ENCODE measurements around the gene NAXD.
"Not testable (repeated sequence)": the region's sequence is repeated elsewhere in the genome, so short reads cannot be mapped to it uniquely, and the experiment has no call there.

NAXD gene

DNA sequence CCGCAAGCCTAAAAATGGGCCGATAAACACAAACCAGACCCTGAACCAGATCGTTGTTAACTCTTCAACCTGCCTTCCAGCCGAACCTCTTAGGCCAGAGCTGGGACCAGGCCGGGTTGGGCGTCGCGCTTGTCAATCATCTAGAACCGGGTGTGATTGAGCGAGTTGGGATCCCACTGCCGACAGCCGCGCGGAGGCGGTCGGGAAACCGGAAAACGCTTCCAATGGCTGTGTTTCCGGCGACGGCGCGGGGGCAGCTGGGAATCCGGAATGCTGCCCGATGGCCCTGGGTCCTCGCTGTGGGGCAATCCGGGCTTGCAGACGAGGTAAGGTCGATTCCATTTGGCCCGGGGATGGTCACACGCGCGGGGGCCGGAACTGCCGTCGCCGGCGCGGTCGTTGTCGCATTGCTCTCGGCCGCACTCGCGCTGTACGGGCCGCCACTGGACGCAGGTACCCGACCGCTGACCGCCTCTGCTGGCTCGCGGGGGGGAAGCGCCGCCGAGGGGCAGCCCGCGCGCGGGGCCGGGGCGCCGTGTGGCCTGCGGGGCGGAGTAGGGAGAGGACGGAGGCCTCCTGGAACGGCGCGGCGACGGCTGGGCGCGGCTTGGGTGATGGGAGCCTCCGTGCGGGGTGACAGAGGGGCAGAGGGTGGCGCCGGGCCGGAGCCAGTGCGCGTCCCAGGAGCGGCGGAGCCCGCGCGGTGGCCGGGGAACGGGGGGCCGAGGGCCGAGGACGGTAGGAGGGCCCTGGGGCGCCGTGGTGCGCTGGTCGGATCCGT is at the start of gene NAXD:
Gene NAXD (plus strand): TSS at position 224 of the 781 bp plus-strand sequence. CDS start 57 bp downstream, at position 281.
- peak; percentile 82 for DNase-seq (ENCODE audit: low read depth)
- H3K4me3 ChIP-seq (ENCODE audit: low read length) = peak within 1 kb of the TSS; percentile 73
- TF ChIP-seq, protein P1, sequence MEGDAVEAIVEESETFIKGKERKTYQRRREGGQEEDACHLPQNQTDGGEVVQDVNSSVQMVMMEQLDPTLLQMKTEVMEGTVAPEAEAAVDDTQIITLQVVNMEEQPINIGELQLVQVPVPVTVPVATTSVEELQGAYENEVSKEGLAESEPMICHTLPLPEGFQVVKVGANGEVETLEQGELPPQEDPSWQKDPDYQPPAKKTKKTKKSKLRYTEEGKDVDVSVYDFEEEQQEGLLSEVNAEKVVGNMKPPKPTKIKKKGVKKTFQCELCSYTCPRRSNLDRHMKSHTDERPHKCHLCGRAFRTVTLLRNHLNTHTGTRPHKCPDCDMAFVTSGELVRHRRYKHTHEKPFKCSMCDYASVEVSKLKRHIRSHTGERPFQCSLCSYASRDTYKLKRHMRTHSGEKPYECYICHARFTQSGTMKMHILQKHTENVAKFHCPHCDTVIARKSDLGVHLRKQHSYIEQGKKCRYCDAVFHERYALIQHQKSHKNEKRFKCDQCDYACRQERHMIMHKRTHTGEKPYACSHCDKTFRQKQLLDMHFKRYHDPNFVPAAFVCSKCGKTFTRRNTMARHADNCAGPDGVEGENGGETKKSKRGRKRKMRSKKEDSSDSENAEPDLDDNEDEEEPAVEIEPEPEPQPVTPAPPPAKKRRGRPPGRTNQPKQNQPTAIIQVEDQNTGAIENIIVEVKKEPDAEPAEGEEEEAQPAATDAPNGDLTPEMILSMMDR (conservative IDR thresholded peaks at IDR 0.05; ENCODE audit: low read depth, low read length) = no peak

- DNase-seq (ENCODE audit: low read depth) = no peak
- TF ChIP-seq, protein P1 (conservative IDR thresholded peaks at IDR 0.05; ENCODE audit: low read depth, low read length) = no peak
- H3K4me3 ChIP-seq (ENCODE audit: low read length) = no peak overlapping the region
Measured at GRCh38 chr13:110566171-110566570, 49.2 kb upstream of the NAXD start.

DNA sequence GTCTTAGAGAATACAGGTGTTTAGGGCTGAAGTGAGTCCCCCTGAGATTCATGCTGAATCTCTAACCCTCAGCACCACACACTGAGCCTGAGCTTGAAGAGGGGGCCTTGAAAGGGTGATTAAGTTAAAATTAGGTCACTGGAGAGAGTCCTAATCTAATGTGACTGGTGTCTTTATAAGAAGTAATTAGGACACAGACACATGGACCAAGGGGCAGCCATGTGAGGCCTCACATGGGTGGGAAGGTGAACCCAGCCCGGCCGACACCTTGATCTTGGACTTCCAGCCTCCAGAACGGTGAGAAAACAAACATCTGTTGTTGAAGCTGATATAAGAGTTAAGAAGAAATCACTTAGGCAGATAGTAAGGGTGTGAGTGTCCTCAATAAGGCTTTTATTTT is 46.7 kb upstream of the NAXD start:
- TF ChIP-seq, protein P1 (conservative IDR thresholded peaks at IDR 0.05; ENCODE audit: low read depth, low read length) = no peak
- no peak for DNase-seq (ENCODE audit: low read depth)
- H3K4me3 ChIP-seq (ENCODE audit: low read length) = no peak overlapping the region

GRCh38 chr13:110569962-110570361 is 45.4 kb upstream of the NAXD start:
- not testable (repeated sequence) for DNase-seq (ENCODE audit: low read depth); H3K4me3 ChIP-seq (ENCODE audit: low read length)

DNA sequence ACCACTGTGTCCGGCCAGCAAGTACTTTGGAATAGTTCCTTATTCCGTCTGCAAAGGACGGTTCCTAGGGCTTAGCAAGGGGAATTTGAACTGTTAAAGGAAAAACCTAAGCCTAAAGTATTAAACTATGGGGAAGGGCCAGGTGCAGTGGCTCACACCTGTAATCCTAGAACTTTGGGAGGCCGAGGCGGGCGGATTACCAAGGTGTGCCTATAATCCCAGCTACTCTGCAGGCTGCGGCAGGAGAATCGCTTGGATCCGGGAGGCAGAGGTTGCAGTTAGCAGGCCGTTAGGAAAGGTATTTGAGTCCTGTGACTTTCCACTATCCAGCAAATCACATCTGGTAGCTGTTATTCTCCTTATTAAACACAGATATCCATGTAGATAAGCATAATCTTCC is 44.5 kb upstream of the NAXD start:
- H3K4me3 ChIP-seq (ENCODE audit: low read length) = no peak overlapping the region

GRCh38 chr13:110571896-110572777 is 43.2 kb upstream of the NAXD start:
- no peak for DNase-seq (ENCODE audit: low read depth)
- H3K4me3 ChIP-seq (ENCODE audit: low read length) = no peak overlapping the region
- TF ChIP-seq, protein P1 (conservative IDR thresholded peaks at IDR 0.05; ENCODE audit: low read depth, low read length) = no peak

More for the DNA sequence above, 44.5 kb upstream of the NAXD start:
- DNase-seq (ENCODE audit: low read depth) = no peak
- TF ChIP-seq, protein P1 (conservative IDR thresholded peaks at IDR 0.05; ENCODE audit: low read depth, low read length) = no peak

GRCh38 chr13:110572778-110573118 is 42.6 kb upstream of the NAXD start:
- TF ChIP-seq, protein P1 (conservative IDR thresholded peaks at IDR 0.05; ENCODE audit: low read depth, low read length) = no peak
- H3K4me3 ChIP-seq (ENCODE audit: low read length) = no peak overlapping the region
- no peak for DNase-seq (ENCODE audit: low read depth)

All from retinal pigment epithelial cell (primary cell).